COLO829 (cell line): ENCODE measurements around the gene ZNF445.
A peak's percentile ranks its signal among the peaks of the same experiment; 100 is the strongest.
"Not testable (repeated sequence)": the region's sequence is repeated elsewhere in the genome, so short reads cannot be mapped to it uniquely, and the experiment has no call there.

Source experiments
- DNase-seq: peaks from one replicate; pipeline ENCODE4 v3.0.0; 2012; ENCODE audit warnings: low spot score

ZNF445 gene

GRCh38 chr3:44477312-44478030, at the start of gene ZNF445:
Gene ZNF445 (minus strand): TSS chr3:44477670. CDS start chr3:44455549, 22,121 bp downstream.
- DNase-seq = peak; percentile 84

DNA sequence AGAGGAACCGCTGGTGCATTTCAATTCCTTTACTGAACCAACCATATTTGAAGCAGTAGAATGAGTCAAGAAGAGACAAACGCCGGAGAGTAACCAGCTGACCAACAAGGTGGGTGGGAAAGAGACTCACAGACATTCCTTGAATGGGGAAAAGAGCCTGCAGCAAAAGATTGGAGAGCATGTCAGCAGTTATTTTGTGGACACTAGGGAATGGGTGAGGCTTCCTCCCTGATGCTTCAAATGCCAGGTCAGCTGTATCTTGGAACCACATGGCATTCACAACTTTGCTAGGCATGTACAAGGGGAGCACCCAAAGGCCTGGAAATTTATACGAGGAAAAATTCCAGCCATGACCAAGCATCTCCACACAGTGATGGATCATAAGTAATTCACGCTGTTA, 47.6 kb upstream of the ZNF445 start:
- DNase-seq = no peak

GRCh38 chr3:44522494-44522933, 45.0 kb upstream of the ZNF445 start:
- no peak for DNase-seq

GRCh38 chr3:44521721-44522120, 44.3 kb upstream of the ZNF445 start:
- no peak for DNase-seq

- no peak for DNase-seq
Observed at GRCh38 chr3:44518782-44519156, 41.3 kb upstream of the ZNF445 start.

DNA sequence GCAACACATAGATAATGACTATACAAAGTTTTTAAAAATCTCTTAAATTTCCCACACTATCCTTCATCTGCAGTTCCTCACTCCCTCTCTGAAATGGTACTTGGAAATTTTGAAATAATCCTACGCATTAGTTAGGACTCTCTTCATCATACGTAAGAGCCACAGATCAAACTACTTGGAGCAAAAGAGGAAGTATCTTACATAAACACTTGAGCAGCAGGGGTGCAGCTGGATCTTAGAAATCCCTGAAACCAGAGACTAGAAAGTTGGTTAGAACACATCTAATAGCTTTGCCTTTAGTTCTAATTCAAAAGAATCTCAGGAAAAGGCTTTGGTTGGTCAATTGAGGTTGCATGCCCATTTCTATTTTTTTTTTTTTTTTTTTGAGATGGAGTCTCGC, 38.8 kb upstream of the ZNF445 start:
- DNase-seq = no peak

GRCh38 chr3:44513513-44513912, 36.0 kb upstream of the ZNF445 start:
- no peak for DNase-seq

GRCh38 chr3:44511238-44511566, 33.7 kb upstream of the ZNF445 start:
- no peak for DNase-seq

DNA sequence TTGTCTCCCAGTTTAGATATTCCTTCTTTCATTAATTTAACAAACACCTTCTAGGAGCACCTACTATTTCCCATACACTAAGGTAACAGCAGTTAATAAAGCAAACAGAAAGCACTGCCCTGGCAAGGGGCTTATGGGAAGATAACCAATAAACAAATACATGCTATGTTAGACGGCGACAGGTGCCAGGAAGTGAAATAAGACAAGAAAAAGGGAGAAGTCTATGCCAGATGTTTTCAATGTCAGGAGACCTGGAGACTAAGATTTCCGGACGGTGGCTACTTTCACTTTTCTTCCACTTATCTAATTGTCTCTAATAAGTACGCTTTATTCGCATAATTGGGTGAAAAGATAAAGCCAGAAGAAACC, 32.5 kb upstream of the ZNF445 start:
- no peak for DNase-seq

GRCh38 chr3:44509393-44509921, 32.0 kb upstream of the ZNF445 start:
- DNase-seq = no peak

DNA sequence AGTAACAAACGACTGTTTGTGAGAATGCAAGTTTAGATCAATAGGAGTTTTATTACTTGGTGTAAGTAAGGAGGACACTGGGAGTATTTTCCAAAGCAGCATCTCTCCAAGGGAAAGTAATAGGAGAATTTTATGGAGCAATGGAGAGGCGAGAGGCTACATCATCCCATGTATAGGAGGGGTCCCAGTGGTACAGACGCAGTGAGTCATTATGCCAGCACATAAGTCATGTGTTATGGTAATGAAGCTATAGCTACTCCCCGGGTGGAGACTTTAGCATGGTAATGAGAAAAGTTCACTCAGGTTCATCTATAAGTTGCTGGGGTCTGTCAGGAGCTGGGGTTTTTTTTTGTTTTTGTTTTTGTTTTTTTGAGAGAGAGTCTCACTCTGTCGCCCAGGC, 29.5 kb upstream of the ZNF445 start:
- DNase-seq = no peak

DNA sequence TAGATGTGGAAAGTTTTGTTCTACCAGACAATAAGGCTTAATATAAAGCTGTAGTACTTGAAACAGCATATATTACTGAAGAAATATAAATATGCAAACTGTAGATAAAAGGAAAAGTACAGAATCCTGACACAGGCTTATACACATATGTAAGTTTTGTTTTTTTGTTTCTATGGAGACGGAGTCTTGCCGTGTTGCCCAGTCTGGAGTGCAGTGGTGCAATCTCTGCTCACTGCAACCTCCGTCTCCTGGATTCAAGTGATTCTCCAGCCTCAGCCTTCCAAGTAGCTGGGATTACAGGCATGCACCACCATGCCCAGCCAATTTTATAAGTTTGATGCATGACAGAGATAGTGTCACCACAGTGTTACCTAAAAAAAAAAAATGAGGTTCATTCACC, 29.1 kb upstream of the ZNF445 start:
- no peak for DNase-seq

- no peak for DNase-seq
Observed at GRCh38 chr3:44504566-44504965, 27.1 kb upstream of the ZNF445 start.

DNA sequence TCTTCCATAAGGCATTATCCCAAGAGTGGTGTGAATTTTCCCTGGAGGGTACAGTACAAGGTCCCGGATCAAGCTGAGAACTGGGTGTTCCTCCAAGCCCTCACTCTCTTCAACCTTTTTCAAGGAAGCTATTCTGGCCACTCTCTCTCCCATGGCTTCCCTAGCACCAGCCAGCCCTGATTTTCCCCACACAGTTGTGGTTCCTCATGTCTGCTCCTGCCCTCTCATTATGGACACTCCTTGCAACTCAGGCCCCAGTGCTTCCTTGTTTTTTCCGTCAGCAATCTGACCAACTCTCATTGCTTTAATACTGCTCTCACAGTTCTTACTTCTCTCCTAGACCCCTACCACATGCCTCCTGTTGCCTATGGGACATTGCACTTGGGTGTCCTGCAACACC, 25.7 kb upstream of the ZNF445 start:
- not testable (repeated sequence) for DNase-seq

GRCh38 chr3:44501971-44502370, 24.5 kb upstream of the ZNF445 start:
- no peak for DNase-seq

DNA sequence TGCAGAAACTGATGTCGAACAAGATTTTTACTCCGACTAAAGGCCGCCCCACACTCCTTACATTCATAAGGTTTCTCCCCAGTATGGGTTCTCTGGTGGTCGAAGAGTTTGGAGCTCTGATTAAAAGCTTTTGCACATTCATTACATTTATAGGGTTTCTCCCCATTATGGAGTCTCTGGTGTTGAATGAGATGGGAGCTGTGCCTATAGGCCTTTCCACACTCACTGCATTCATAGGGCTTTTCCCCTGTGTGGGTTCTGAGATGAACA, 22.4 kb upstream of the ZNF445 start:
- not testable (repeated sequence) for DNase-seq

GRCh38 chr3:44499149-44499898, 21.9 kb upstream of the ZNF445 start:
- DNase-seq = no peak

DNA sequence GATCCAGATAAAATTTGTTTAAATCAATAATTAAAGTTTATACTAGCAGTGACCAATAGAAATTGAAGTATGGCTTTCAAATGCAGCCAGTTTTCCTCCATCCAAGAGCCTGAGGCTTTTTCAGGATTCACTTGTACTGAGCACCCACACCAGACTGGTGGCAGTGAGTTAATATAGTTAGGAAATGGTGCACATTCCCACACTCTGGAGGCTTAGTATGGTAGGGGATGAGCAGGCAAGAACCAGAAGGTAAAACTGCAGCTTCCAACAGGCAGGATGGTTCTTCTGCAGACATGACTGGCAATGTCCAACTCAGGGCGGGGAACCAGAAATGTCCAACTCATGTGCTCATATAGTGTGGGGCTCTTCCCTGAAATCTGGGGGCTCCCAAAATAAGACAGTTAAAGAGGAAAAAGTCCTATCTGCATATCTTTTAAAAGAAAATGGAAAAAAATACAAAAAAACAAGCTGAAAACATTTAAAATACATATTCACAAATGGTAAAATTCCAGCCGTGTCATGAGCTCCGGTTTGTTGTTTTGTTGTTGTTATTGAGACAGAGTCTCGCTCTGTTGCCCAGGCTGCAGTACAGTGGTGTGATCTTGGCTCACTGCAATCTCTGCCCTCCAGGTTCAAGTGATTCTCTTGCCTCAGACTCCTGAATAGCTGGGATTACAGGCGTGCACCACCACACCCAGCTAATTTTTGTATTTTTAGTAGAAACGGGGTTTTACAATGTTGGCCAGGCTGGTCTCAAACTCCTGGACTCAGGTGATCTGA, 18.4 kb upstream of the ZNF445 start:
- DNase-seq = no peak

DNA sequence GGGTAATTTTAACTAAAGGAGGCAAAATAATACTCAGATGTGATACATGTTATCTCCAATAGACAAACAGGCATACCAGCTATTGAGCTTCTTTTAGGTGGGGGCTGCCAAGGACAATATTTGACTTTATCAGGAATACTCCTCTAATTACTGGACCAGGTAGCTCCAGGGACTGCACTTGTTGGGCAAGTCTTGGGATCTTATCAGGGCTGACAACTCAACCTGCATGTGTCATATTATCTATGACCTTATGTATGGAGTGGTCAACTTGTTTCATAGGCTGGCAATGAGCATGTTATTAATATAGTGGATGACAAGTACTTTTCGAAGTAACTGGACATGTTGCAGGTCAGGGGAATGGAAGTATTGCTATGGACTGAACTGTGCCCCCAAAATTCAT, 15.0 kb upstream of the ZNF445 start:
- no peak for DNase-seq

DNA sequence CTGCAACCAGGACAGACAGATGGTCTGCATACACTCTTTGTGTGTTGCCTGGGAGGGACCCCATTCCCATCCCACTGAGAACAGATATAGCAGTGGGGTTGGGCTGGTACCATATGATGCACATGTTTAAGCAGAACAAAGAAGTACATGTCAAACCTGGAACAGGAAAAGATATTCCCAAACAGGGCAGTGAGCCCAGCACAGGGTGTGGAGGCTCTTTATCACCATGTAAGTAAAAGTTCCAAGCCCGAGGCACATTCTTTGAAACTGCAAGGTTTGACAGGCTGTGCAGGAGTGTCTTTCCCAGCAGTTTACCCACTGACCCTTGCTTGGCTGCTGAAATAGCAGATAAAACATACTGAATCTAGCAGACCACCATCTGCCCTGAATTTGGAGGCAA, 5.3 kb upstream of the ZNF445 start:
- no peak for DNase-seq

DNA sequence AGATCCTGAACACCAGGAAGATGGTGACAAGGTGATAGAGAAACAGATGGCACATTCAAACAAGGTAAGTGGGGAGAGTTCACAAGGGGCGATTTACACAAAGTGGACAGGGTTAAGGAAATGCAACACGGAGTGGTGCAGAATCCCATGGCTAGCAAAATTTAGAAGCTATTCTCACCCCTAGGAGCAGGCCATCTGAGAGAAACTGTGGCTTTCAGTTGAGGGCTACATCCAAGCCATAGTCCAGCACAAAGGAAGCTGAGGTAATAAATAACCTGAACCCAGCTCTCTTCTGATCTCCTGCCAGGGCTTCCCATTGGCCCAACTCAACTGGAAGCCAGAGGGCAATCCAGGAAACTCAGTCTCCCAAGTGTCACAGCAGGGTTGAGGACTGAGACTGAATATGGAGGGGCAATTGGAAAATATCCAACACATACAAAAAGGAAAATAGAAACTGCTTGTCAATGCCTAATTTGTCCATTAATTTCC, 1.2 kb upstream of the ZNF445 start:
- DNase-seq = no peak

DNA sequence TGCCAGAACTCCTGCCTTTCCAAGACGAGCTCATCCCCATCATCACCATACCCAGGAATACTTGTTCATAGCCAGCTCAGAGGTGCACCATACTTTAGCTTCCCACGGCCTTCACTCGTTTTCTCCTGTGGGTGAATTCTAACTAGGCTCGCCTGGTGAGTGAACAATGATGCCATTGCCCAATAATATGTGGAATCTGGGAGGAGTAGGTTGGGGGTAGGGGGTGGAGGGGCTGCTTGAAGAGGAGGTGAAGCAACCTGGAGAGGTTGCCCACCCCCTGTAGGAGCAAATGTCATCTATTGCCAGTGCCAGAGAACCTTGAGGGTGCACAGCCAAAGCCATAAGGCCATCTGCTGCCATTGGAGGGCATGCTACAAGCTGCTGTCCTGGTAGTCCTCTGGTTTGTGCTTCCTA, 592 bp upstream of the ZNF445 start:
- no peak for DNase-seq

- DNase-seq = no peak
Observed at GRCh38 chr3:44476963-44477311, 533 bp downstream of the ZNF445 start.
